H1 (cell line): ENCODE data around the gene CEP83. TPM values are rescaled to one million over a fixed set of nuclear protein-coding genes. Genes with fewer than 3 reads are reported as not detected.

ENCODE experiments used
- CHD7 ChIP-seq: fragments of 300-600 bp; sonication (generic); IDR thresholded peaks from 2 replicates; pipeline ENCODE4 v1.7.1; 2012; ENCODE audit warnings: low read length, moderate library complexity, mild to moderate bottlenecking, inconsistent platforms; ENCODE audit not compliant: insufficient replicate concordance
- RXRA ChIP-seq: IDR thresholded peaks from 2 replicates; pipeline ENCODE4 v1.6.1; 2011; ENCODE audit warnings: low read depth, mild to moderate bottlenecking, low read length, moderate library complexity; ENCODE audit not compliant: insufficient read depth
- TEAD4 ChIP-seq: IDR thresholded peaks from 2 replicates; pipeline ENCODE4 v1.6.1; 2012; ENCODE audit warnings: low read depth, low read length, inconsistent platforms, mixed read lengths
- polyA plus RNA-seq, 7 experiments: library from polyadenylated mRNA; depleted of rRNA in 3 of 7; stranded (reverse) in 5 of 7; unstranded in 2 of 7; fragments of >200 nt in 5 of 7; fragments of 200-250 nt in 2 of 7; gene quantifications; 1 replicate in 5 of 7; 2 replicates in 1 of 7; 4 replicates in 1 of 7; pipeline versions ENCODE4 v1.2.1 to v1.2.3, GENCODE V29; 2011 to 2013; ENCODE audit warnings: missing spikeins in 2 of 7, mixed read lengths in 2 of 7
- total RNA-seq: library from RNA; stranded (reverse); fragmentation: NEBNext Ultra II Directional; extraction: Animal tissue kit (Norgen Biotek cat#: 25700); gene quantifications from 2 replicates; pipeline ENCODE4 v1.2.1, GENCODE V29; 2021

Gene CEP83
- total and polyA plus RNA-seq, 2 of the 8 experiments (the other 6 are each of a cell fraction or from before 2014, with no cell fraction given) = 6.0 to 25.8 TPM

GRCh38 chr12:94426049-94426448 is 33.6 kb downstream of the CEP83 start (continued):
- TF ChIP-seq CHD7 = peak; percentile 41
- TF ChIP-seq TEAD4 = peak; percentile 45; the same call in 1 of the 2 replicates
- no peak for TF ChIP-seq RXRA
